Mesenchymal stem cell (in vitro differentiated cells and primary cell): ENCODE measurements around the gene PRAMEF8.
"Not testable (repeated sequence)": the region's sequence is repeated elsewhere in the genome, so short reads cannot be mapped to it uniquely, and the experiment has no call there.

Experiments
- DNase-seq: peaks from one replicate; pipeline ENCODE4 v3.0.0-alpha.2; 2013
- H2AFZ ChIP-seq: one replicate; pipeline ENCODE4 v1.6.1; 2013; ENCODE audit warnings: low read depth, mild to moderate bottlenecking, control low read depth, inconsistent platforms, low read length, moderate library complexity
- H2AK5ac ChIP-seq: 2 replicates; pipeline ENCODE4 v1.6.1; 2013; ENCODE audit warnings: low read length, moderate library complexity, mild to moderate bottlenecking, inconsistent platforms; ENCODE audit not compliant: severe bottlenecking
- H2BK120ac ChIP-seq: one replicate; pipeline ENCODE4 v1.6.1; 2013; ENCODE audit warnings: low read depth, mild to moderate bottlenecking, inconsistent platforms, low read length, moderate library complexity
- H2BK12ac ChIP-seq, 2 experiments: one replicate each; pipeline ENCODE4 v1.6.1; 2013; ENCODE audit warnings: inconsistent platforms in 2 of 2, low read length in 2 of 2, mild to moderate bottlenecking in 2 of 2, moderate library complexity in 2 of 2, control low read depth in 1 of 2
- H2BK15ac ChIP-seq: one replicate; pipeline ENCODE4 v1.6.1; 2013; ENCODE audit warnings: mild to moderate bottlenecking, low read depth, inconsistent platforms; ENCODE audit not compliant: poor library complexity, severe bottlenecking
- H2BK5ac ChIP-seq: 2 replicates; pipeline ENCODE4 v1.6.1; 2013; ENCODE audit warnings: low read depth, mild to moderate bottlenecking, low read length, control low read depth, inconsistent platforms; ENCODE audit not compliant: poor library complexity, severe bottlenecking
- H3K14ac ChIP-seq, 2 experiments: one replicate each; pipeline ENCODE4 v1.6.1; 2013; ENCODE audit warnings: inconsistent platforms in 2 of 2, low read length in 2 of 2, control low read depth in 1 of 2, mild to moderate bottlenecking in 1 of 2, moderate library complexity in 1 of 2
- H3K18ac ChIP-seq, 2 experiments: one replicate each; pipeline ENCODE4 v1.6.1; 2013; ENCODE audit warnings: inconsistent platforms in 2 of 2, low read length in 2 of 2, control low read depth in 1 of 2, low read depth in 1 of 2, mild to moderate bottlenecking in 1 of 2
- H3K23ac ChIP-seq, 2 experiments: one replicate each; pipeline ENCODE4 v1.6.1; 2013; ENCODE audit warnings: inconsistent platforms in 2 of 2, low read length in 2 of 2, mild to moderate bottlenecking in 2 of 2, moderate library complexity in 2 of 2, control low read depth in 1 of 2
- H3K27ac ChIP-seq: 2 replicates; pipeline ENCODE4 v1.5.1; 2013; ENCODE audit warnings: mild to moderate bottlenecking, moderate library complexity, low read length, control low read depth, inconsistent platforms; ENCODE audit not compliant: poor library complexity, severe bottlenecking
- H3K27me3 ChIP-seq, 2 experiments: 2 replicates each; pipeline versions ENCODE4 v1.6.1 to v1.7.0; 2013; ENCODE audit warnings: low read length in 2 of 2, mild to moderate bottlenecking in 2 of 2, moderate library complexity in 2 of 2, control low read depth in 1 of 2, inconsistent platforms in 1 of 2; ENCODE audit not compliant: control insufficient read depth in 1 of 2, insufficient read depth in 1 of 2
- H3K36me3 ChIP-seq, 2 experiments: 2 replicates each; pipeline versions ENCODE4 v1.6.1 to v1.7.0; 2013; ENCODE audit warnings: low read length in 2 of 2, control low read depth in 1 of 2, inconsistent platforms in 1 of 2, low read depth in 1 of 2, mild to moderate bottlenecking in 1 of 2; ENCODE audit not compliant: insufficient read depth in 2 of 2, control insufficient read depth in 1 of 2
- H3K4ac ChIP-seq, 2 experiments: one replicate each; pipeline ENCODE4 v1.6.1; 2013; ENCODE audit warnings: inconsistent platforms in 2 of 2, low read length in 2 of 2, mild to moderate bottlenecking in 2 of 2, moderate library complexity in 2 of 2, control low read depth in 1 of 2, low read depth in 1 of 2
- H3K4me1 ChIP-seq: 2 replicates; pipeline ENCODE4 v1.6.1; 2013; ENCODE audit warnings: low read depth, low read length, control low read depth; ENCODE audit not compliant: control insufficient read depth, insufficient read depth
- H3K4me2 ChIP-seq: 2 replicates; pipeline ENCODE4 v1.6.1; 2013; ENCODE audit warnings: low read length, mild to moderate bottlenecking, inconsistent platforms; ENCODE audit not compliant: poor library complexity, severe bottlenecking
- H3K4me3 ChIP-seq, 2 experiments: 2 replicates each; pipeline versions ENCODE4 v1.5.1 to v1.7.0; 2013; ENCODE audit warnings: low read length in 2 of 2, mild to moderate bottlenecking in 2 of 2, control low read depth in 1 of 2, low read depth in 1 of 2; ENCODE audit not compliant: insufficient read depth in 1 of 2
- H3K79me1 ChIP-seq: replicated peaks from 2 replicates; pipeline ENCODE4 v1.6.1; 2013; ENCODE audit warnings: mild to moderate bottlenecking, control low read depth, low read length, inconsistent platforms; ENCODE audit not compliant: poor library complexity, severe bottlenecking
- H3K9ac ChIP-seq: 2 replicates; pipeline ENCODE4 v1.7.0; 2013; ENCODE audit warnings: mild to moderate bottlenecking, low read length, moderate library complexity
- H3K9me3 ChIP-seq: 2 replicates; pipeline ENCODE4 v1.7.0; 2013; ENCODE audit warnings: mild to moderate bottlenecking, low read length; ENCODE audit not compliant: control insufficient read depth
- H4K8ac ChIP-seq: one replicate; pipeline ENCODE4 v1.6.1; 2013; ENCODE audit warnings: inconsistent platforms, mild to moderate bottlenecking, low read length, moderate library complexity
- H4K91ac ChIP-seq: one replicate; pipeline ENCODE4 v1.6.1; 2013; ENCODE audit warnings: mild to moderate bottlenecking, low read length, inconsistent platforms
- WGBS: methylation state at CpG from one replicate; pipeline ENCODE4 v1.1.7; 2013; ENCODE audit warnings: mixed read lengths; 5-methylcytosine and 5-hydroxymethylcytosine counted together

Gene PRAMEF8

DNA sequence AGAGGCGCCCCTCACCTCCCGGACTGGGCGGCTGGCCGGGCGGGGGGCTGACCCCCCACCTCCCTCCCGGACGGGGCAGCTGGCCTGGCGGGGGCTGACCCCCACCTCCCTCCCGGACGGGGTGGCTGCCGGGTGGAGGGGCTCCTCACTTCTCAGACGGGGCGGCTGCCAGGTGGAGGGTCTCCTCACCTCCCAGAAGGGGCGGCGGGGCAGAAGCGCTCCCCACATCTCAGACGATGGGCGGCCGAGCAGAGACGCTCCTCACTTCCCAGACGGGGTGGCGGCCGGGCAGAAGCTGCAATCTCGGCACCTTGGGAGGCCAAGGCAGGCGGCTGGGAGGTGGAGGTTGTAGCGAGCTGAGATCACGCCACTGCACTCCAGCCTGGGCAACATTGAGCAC lies 13.8 kb upstream of the PRAMEF8 start:
- DNase-seq, H2AK5ac ChIP-seq, H2BK120ac ChIP-seq, H4K8ac ChIP-seq, H3K4me3 ChIP-seq, H3K27ac ChIP-seq, H3K9ac ChIP-seq, H3K23ac ChIP-seq, H2AFZ ChIP-seq, H4K91ac ChIP-seq, H3K4ac ChIP-seq, H3K18ac ChIP-seq, H3K14ac ChIP-seq, H3K36me3 ChIP-seq, H3K9me3 ChIP-seq, H2BK5ac ChIP-seq, H3K79me1 ChIP-seq, H2BK15ac ChIP-seq, H2BK12ac ChIP-seq, H3K4me2 ChIP-seq, H3K27me3 ChIP-seq, H3K4me1 ChIP-seq: not testable (repeated sequence)
- WGBS: 80% methylated on average over 3 of the region's 27 CpGs

GRCh38 chr1:13297216-13297931 lies 12.4 kb upstream of the PRAMEF8 start:
- H3K4me3 ChIP-seq, H3K18ac ChIP-seq, DNase-seq, H4K8ac ChIP-seq, H3K4me2 ChIP-seq, H2BK5ac ChIP-seq, H2AFZ ChIP-seq, H3K27ac ChIP-seq, H3K9me3 ChIP-seq, H3K23ac ChIP-seq, H2AK5ac ChIP-seq, H3K4ac ChIP-seq, H2BK15ac ChIP-seq, H3K27me3 ChIP-seq, H2BK120ac ChIP-seq, H2BK12ac ChIP-seq, H3K36me3 ChIP-seq, H3K14ac ChIP-seq, H3K79me1 ChIP-seq, H3K4me1 ChIP-seq, H3K9ac ChIP-seq, H4K91ac ChIP-seq: not testable (repeated sequence)
- no CpG with 5 or more reads among the region's 5 CpGs for WGBS

GRCh38 chr1:13289030-13289429 lies 4.1 kb upstream of the PRAMEF8 start:
- not testable (repeated sequence) for H2AFZ ChIP-seq, H3K27me3 ChIP-seq, H2BK15ac ChIP-seq, H3K23ac ChIP-seq, H3K79me1 ChIP-seq, H3K14ac ChIP-seq, H2BK120ac ChIP-seq, H3K4me3 ChIP-seq, H3K4me1 ChIP-seq, H3K27ac ChIP-seq, DNase-seq, H3K18ac ChIP-seq, H3K9me3 ChIP-seq, H2AK5ac ChIP-seq, H3K4ac ChIP-seq, H3K4me2 ChIP-seq, H2BK12ac ChIP-seq, H3K9ac ChIP-seq, H2BK5ac ChIP-seq, H4K8ac ChIP-seq, H3K36me3 ChIP-seq, H4K91ac ChIP-seq
- WGBS: no CpG with 5 or more reads among the region's 3 CpGs

- not testable (repeated sequence) for H3K36me3 ChIP-seq, H3K18ac ChIP-seq, H4K8ac ChIP-seq, H3K27ac ChIP-seq, H2AFZ ChIP-seq, H3K79me1 ChIP-seq, H3K4me1 ChIP-seq, H3K4ac ChIP-seq, H2AK5ac ChIP-seq, H3K4me3 ChIP-seq, H3K14ac ChIP-seq, H2BK5ac ChIP-seq, H4K91ac ChIP-seq, H2BK15ac ChIP-seq, H3K27me3 ChIP-seq, H3K9ac ChIP-seq, H3K9me3 ChIP-seq, DNase-seq, H2BK120ac ChIP-seq, H2BK12ac ChIP-seq, H3K4me2 ChIP-seq, H3K23ac ChIP-seq
- 100% methylated on average over 1 of the region's 3 CpGs for WGBS
Measured at GRCh38 chr1:13279617-13280016, 5.3 kb downstream of the PRAMEF8 start.
